ENCODE data around the gene DUSP21. TPM values are rescaled to one million over a fixed set of nuclear protein-coding genes. Genes with fewer than 3 reads are reported as not detected.

DUSP21 gene
- total RNA-seq, 1 donor from 2014 or later, result not detected

GRCh38 chrX:44891642-44892041 is 47.8 kb downstream of the DUSP21 start:
- H3K27me3 Mint-ChIP-seq (ENCODE audit: low read depth), result no peaks in the 10 kb centered on the region
- no peak overlapping the region for H3K4me3 Mint-ChIP-seq
- no peak for TF ChIP-seq CTCF (IDR thresholded peaks at IDR 0.05; ENCODE audit: unreplicated experiment)
- no peaks in the 10 kb centered on the region for H3K4me1 Mint-ChIP-seq
- peaks cover 46% of the 10 kb centered on the region for H3K9me3 Mint-ChIP-seq
- peaks cover 22% of the 10 kb centered on the region for H3K36me3 Mint-ChIP-seq
- H3K27ac Mint-ChIP-seq, result no peak overlapping the region
- no peak for DNase-seq (ENCODE audit: low spot score in 2 of 2, unreplicated experiment in 2 of 2)

Other genes with a start within 250 kb of the DUSP21 start
- 64.2 to 69.7 TPM (median 67.5 TPM) in 3 replicates for gene KDM6A, start 29.2 kb downstream of the DUSP21 start, total RNA-seq